ENCODE data around the gene ACSF2.

GRCh38 chr17:50380369-50381259 lies 45.4 kb upstream of the ACSF2 start:
- TF ChIP-seq CTCF (IDR thresholded peaks at IDR 0.05) (peak in 1 of 4 experiments; percentile 6), POLR2AphosphoS5 (IDR thresholded peaks at IDR 0.05) (no peak)
